Uterus (tissue), 4 donors: ENCODE measurements around the gene RHOA. TPM values are rescaled to one million over a fixed set of nuclear protein-coding genes. Genes with fewer than 3 reads are reported as not detected.

ENCODE experiments used
- DNase-seq, 2 donors: peaks; one replicate each; pipeline ENCODE4 v3.0.0-alpha.2; 2019 to 2020
- H3K27ac ChIP-seq, 2 donors: fragments of 200-600 bp; sonication (generic); 1 replicate in 1 of 2; 2 replicates in 1 of 2; pipeline ENCODE4 v1.5.1; 2016 to 2018
- H3K27me3 ChIP-seq, 2 donors: fragments of 200-600 bp; sonication (generic); one replicate each; pipeline ENCODE4 v1.5.1; 2018 to 2019; ENCODE audit warnings: control low read depth in 1 of 2
- H3K36me3 ChIP-seq, 2 donors: fragments of 200-600 bp; sonication (generic); one replicate each; pipeline ENCODE4 v1.5.1; 2019; ENCODE audit warnings: control low read depth in 1 of 2
- H3K4me1 ChIP-seq, 2 donors: fragments of 200-600 bp; sonication (generic); one replicate each; pipeline ENCODE4 v1.5.1; 2018 to 2019; ENCODE audit warnings: control low read depth in 1 of 2
- H3K4me3 ChIP-seq, 2 donors: fragments of 200-600 bp; sonication (generic); 1 replicate in 1 of 2; 2 replicates in 1 of 2; pipeline ENCODE4 v1.5.1; 2018 to 2019; ENCODE audit warnings: mild to moderate bottlenecking in 1 of 2
- H3K9me3 ChIP-seq, 2 donors: fragments of 200-600 bp; sonication (generic); one replicate each; pipeline ENCODE4 v1.5.1; 2019; ENCODE audit warnings: control low read depth in 1 of 2
- POLR2A ChIP-seq, 2 donors: fragments of 450-650 bp; IDR thresholded peaks; one replicate each; pipeline ENCODE4 v1.6.1; 2016; ENCODE audit warnings: antibody characterized with exemption in 2 of 2, mild to moderate bottlenecking in 1 of 2, moderate library complexity in 1 of 2
- intact Hi-C: fragments of 100-400 bp; cut with DNase I; formaldehyde crosslinking; loops from one replicate; pipeline ENCODE4 v1.15.1; 2023; ENCODE audit warnings: low total_unique reads
- total RNA-seq, 4 donors: library from RNA; depleted of rRNA in 3 of 4; stranded (reverse); fragments of >200 nt in 3 of 4; gene quantifications; one replicate each; pipeline versions ENCODE4 v1.1.0 to v1.2.4, GENCODE V29; 2014 to 2023
- TF ChIP-seq, protein P1 (sequence below), 4 experiments: fragments of 200-600 bp in 2 of 4; fragments of 450-650 bp in 2 of 4; sonication (generic) in 2 of 4; IDR thresholded peaks; one replicate each; pipeline ENCODE4 v1.5.1; 2016 to 2019; ENCODE audit warnings: antibody characterized with exemption in 4 of 4, mild to moderate bottlenecking in 2 of 4, moderate library complexity in 1 of 4
- donor health status: DM: yes; HTN: yes; CAD: no.

Gene RHOA
- total RNA-seq, 4 donors from 2014 or later: 282 to 493 (median 419) TPM

DNA sequence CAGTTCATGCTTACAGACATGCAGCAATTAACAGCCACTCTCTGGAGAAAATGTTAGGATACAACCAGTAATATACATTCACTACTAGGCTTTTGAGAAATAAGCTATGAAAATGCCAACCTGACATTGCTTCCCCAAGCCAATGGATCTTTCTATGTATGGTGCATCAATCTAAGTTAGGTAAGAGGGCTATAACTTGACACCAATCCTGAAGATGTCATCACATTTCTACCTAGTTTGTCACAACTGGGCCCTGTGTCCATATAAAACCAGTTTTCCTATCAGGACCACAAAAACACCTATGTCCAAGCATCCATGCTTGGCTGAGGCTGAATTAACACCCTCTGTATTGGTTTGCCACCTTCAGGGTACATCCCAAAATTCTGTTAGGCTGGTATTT lies 39.8 kb downstream of the RHOA start:
- intact Hi-C loops: no loop called here
- no peak for TF ChIP-seq POLR2A (IDR thresholded peaks at IDR 0.05)
- TF ChIP-seq, protein P1, sequence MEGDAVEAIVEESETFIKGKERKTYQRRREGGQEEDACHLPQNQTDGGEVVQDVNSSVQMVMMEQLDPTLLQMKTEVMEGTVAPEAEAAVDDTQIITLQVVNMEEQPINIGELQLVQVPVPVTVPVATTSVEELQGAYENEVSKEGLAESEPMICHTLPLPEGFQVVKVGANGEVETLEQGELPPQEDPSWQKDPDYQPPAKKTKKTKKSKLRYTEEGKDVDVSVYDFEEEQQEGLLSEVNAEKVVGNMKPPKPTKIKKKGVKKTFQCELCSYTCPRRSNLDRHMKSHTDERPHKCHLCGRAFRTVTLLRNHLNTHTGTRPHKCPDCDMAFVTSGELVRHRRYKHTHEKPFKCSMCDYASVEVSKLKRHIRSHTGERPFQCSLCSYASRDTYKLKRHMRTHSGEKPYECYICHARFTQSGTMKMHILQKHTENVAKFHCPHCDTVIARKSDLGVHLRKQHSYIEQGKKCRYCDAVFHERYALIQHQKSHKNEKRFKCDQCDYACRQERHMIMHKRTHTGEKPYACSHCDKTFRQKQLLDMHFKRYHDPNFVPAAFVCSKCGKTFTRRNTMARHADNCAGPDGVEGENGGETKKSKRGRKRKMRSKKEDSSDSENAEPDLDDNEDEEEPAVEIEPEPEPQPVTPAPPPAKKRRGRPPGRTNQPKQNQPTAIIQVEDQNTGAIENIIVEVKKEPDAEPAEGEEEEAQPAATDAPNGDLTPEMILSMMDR (IDR thresholded peaks at IDR 0.05): no peak
- H3K36me3 ChIP-seq: no peaks in the 10 kb centered on the region
- no peaks in the 10 kb centered on the region for H3K27me3 ChIP-seq
- no peak overlapping the region for H3K4me3 ChIP-seq
- no peaks in the 10 kb centered on the region for H3K4me1 ChIP-seq
- no peaks in the 10 kb centered on the region for H3K9me3 ChIP-seq
- no peak for DNase-seq
- H3K27ac ChIP-seq: no peak overlapping the region

DNA sequence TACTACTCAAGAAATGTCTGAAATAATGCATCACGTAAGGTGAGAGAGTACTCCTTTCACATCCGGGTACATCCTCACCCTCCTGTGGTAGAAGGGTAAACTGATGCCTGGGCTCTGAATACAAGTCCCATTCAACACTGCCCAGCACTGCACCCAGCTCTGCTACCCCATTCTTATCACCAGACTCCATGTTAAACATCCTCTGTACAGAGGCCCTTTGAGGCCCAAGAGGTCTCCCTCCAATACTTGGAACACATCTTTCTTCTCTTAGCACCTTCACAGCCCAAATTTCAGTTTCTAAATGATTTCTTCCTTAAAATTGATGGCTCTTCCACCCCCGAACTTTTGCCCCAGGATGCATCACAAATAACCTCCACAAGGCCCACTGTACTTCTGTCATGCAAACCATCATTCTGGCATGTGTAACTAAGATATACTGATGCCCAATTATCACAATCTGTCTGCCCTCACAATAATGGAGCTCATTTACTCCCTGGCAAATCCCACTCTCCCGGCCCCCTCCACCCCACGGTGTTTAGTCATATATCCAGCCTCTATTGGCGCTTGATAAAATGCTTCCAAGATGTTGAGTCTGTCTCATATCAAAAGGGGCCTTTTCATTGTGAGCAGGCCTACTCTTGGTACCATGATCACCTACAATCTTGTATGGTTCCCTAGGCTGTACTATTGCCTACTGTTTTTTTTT lies 41.0 kb downstream of the RHOA start:
- Histone ChIP-seq H3K4me3 (no peak overlapping the region), H3K27me3 (no peaks in the 10 kb centered on the region), H3K27ac (no peak overlapping the region), H3K4me1 (no peaks in the 10 kb centered on the region), H3K36me3 (no peaks in the 10 kb centered on the region), H3K9me3 (no peaks in the 10 kb centered on the region)
- intact Hi-C loops: no loop called here
- no peak for DNase-seq
- TF ChIP-seq, protein P1 (IDR thresholded peaks at IDR 0.05): no peak
- TF ChIP-seq POLR2A (IDR thresholded peaks at IDR 0.05): no peak

DNA sequence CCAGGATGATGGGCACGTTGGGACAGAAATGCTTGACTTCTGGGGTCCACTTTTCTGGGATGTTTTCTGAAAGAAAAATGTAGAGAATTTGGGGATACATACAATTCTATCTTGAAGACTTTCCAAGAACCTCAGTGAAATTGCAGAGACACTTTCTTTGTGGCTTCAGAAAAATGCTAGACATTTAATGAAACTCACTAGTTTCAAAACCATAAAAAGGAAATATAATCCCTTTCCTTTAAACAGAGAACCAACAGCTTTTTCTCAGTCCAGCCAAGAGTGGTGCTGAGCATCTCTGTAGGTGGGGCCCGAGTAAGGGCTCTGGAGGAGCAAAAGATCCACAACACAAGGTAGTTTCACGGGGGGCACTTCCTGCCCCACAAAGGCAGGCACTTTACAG lies 49.2 kb downstream of the RHOA start:
- TF ChIP-seq POLR2A (IDR thresholded peaks at IDR 0.05): no peak
- TF ChIP-seq, protein P1 (IDR thresholded peaks at IDR 0.05): no peak
- no peaks in the 10 kb centered on the region for H3K27me3 ChIP-seq
- H3K36me3 ChIP-seq: no peaks in the 10 kb centered on the region
- no peak overlapping the region for H3K27ac ChIP-seq
- no peak for DNase-seq
- no peaks in the 10 kb centered on the region for H3K9me3 ChIP-seq
- intact Hi-C loops: no loop called here
- H3K4me3 ChIP-seq: no peak overlapping the region
- peaks cover 0 to 4% of the 10 kb centered on the region in 2 donors for H3K4me1 ChIP-seq

DNA sequence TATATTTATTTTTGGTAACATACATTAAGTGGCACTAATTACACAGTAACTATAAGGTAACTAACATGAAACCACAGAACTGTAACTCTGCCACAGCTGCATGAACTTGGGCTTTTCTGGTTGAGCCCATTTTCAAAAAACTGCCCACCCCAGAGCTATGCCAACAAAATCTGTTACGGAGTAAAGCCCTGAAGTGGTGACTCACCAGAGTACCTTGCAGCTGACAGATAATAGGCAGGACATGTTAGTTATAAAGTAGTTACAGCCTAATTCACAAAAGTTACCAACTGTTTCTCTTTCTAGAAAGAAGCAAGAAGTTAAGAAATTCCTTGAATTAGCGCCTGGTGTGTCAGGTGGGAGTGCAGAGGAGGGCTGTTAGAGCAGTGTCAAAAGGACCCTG lies 52.2 kb downstream of the RHOA start:
- no peaks in the 10 kb centered on the region for H3K36me3 ChIP-seq
- DNase-seq: no peak
- H3K27me3 ChIP-seq: no peaks in the 10 kb centered on the region
- H3K9me3 ChIP-seq: no peaks in the 10 kb centered on the region
- peaks cover 0 to 10% of the 10 kb centered on the region in 2 donors for H3K4me1 ChIP-seq
- intact Hi-C loops: loop anchor here (5.0 kb wide), 1 partner anchor 53 kb away; the partner anchor contains the start of genes RHOA and TCTA
- no peak overlapping the region for H3K4me3 ChIP-seq
- TF ChIP-seq POLR2A (IDR thresholded peaks at IDR 0.05): no peak
- TF ChIP-seq, protein P1 (IDR thresholded peaks at IDR 0.05): no peak
- H3K27ac ChIP-seq: peak overlapping the region in 1 of 2 donors; percentile 92

DNA sequence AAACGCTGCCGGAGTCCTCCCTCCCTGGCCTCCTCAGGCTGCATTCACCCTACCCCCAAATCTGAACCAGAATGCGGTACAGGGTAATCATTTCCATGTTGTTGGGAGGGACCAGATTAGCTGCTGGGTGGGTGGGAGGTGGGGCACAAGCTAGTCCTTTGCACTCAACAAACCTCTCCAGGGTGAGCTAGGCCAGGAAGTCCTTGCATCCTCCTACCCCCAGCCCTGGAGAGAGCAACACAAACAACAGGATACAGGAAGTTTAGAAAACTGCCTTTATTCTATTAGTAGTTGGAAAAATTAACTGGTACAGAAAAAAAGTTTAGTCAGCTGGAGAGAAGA lies 52.9 kb downstream of the RHOA start:
- intact Hi-C loops: loop anchor here (5.0 kb wide), 1 partner anchor 53 kb away; the partner anchor contains the start of genes RHOA and TCTA
- no peak for DNase-seq
- peaks cover 0 to 10% of the 10 kb centered on the region in 2 donors for H3K4me1 ChIP-seq
- no peaks in the 10 kb centered on the region for H3K36me3 ChIP-seq
- peak overlapping the region; percentile 86 to 87 for H3K4me3 ChIP-seq
- TF ChIP-seq POLR2A (IDR thresholded peaks at IDR 0.05): no peak
- TF ChIP-seq, protein P1 (IDR thresholded peaks at IDR 0.05): no peak
- no peaks in the 10 kb centered on the region for H3K9me3 ChIP-seq
- H3K27me3 ChIP-seq: no peaks in the 10 kb centered on the region
- H3K27ac ChIP-seq: peak overlapping the region; percentile 81 to 92
